Rectal smooth muscle tissue (tissue), 1 donor: ENCODE data around the gene LANCL3.
"Not testable (repeated sequence)": the region's sequence is repeated elsewhere in the genome, so short reads cannot be mapped to it uniquely, and the experiment has no call there.

ENCODE experiments used
- H3K27ac ChIP-seq: one replicate; pipeline ENCODE4 v1.7.0; 2013; ENCODE audit warnings: low read depth, low read length, inconsistent platforms
- H3K27me3 ChIP-seq: one replicate; pipeline ENCODE4 v1.7.0; 2013; ENCODE audit warnings: low read length; ENCODE audit not compliant: control insufficient read depth, insufficient read depth
- H3K36me3 ChIP-seq: one replicate; pipeline ENCODE4 v1.7.0; 2013; ENCODE audit warnings: low read length; ENCODE audit not compliant: control insufficient read depth, insufficient read depth
- H3K4me1 ChIP-seq: one replicate; pipeline ENCODE4 v1.7.0; 2013; ENCODE audit warnings: low read length; ENCODE audit not compliant: control insufficient read depth, insufficient read depth
- H3K4me3 ChIP-seq: one replicate; pipeline ENCODE4 v1.7.0; 2013; ENCODE audit warnings: low read length
- H3K9ac ChIP-seq: one replicate; pipeline ENCODE4 v1.7.0; 2013; ENCODE audit warnings: low read length

LANCL3 gene

GRCh38 chrX:37640142-37640541 is 68.7 kb downstream of the LANCL3 start:
- Histone ChIP-seq H3K9ac (no peak overlapping the region), H3K27me3 (no peaks in the 10 kb centered on the region)

GRCh38 chrX:37641859-37642258 is 70.4 kb downstream of the LANCL3 start:
- Histone ChIP-seq H3K9ac (no peak overlapping the region), H3K36me3 (no peaks in the 10 kb centered on the region), H3K4me3 (no peak overlapping the region), H3K4me1 (no peaks in the 10 kb centered on the region), H3K27me3 (no peaks in the 10 kb centered on the region), H3K27ac (no peak overlapping the region)

More at GRCh38 chrX:37640142-37640541, 68.7 kb downstream of the LANCL3 start:
- H3K4me1 ChIP-seq, result no peaks in the 10 kb centered on the region
- no peak overlapping the region for H3K4me3 ChIP-seq
- H3K27ac ChIP-seq, result no peak overlapping the region
- H3K36me3 ChIP-seq, result no peaks in the 10 kb centered on the region

GRCh38 chrX:37644381-37645305 is 73.2 kb downstream of the LANCL3 start:
- no peaks in the 10 kb centered on the region for H3K27me3 ChIP-seq
- no peak overlapping the region for H3K4me3 ChIP-seq
- H3K36me3 ChIP-seq, result no peaks in the 10 kb centered on the region
- H3K4me1 ChIP-seq, result no peaks in the 10 kb centered on the region
- H3K9ac ChIP-seq, result no peak overlapping the region
- no peak overlapping the region for H3K27ac ChIP-seq

- H3K36me3 ChIP-seq, result no peaks in the 10 kb centered on the region
- no peaks in the 10 kb centered on the region for H3K4me1 ChIP-seq
- no peaks in the 10 kb centered on the region for H3K27me3 ChIP-seq
- H3K9ac ChIP-seq, result no peak overlapping the region
- H3K27ac ChIP-seq, result no peak overlapping the region
- no peak overlapping the region for H3K4me3 ChIP-seq
Observed at GRCh38 chrX:37646254-37646653, 74.8 kb downstream of the LANCL3 start.

GRCh38 chrX:37650879-37651278 is 79.4 kb downstream of the LANCL3 start:
- H3K9ac ChIP-seq, H3K27me3 ChIP-seq, H3K27ac ChIP-seq, H3K4me3 ChIP-seq, H3K4me1 ChIP-seq, H3K36me3 ChIP-seq: not testable (repeated sequence)

- no peak overlapping the region for H3K9ac ChIP-seq
- H3K4me3 ChIP-seq, result no peak overlapping the region
- no peaks in the 10 kb centered on the region for H3K36me3 ChIP-seq
- peaks cover 2% of the 10 kb centered on the region for H3K27me3 ChIP-seq
- H3K27ac ChIP-seq, result no peak overlapping the region
- H3K4me1 ChIP-seq, result no peaks in the 10 kb centered on the region
Observed at GRCh38 chrX:37651921-37652452, 80.5 kb downstream of the LANCL3 start.

- peaks cover 2% of the 10 kb centered on the region for H3K27me3 ChIP-seq
- no peaks in the 10 kb centered on the region for H3K36me3 ChIP-seq
- no peak overlapping the region for H3K4me3 ChIP-seq
- no peak overlapping the region for H3K9ac ChIP-seq
- no peaks in the 10 kb centered on the region for H3K4me1 ChIP-seq
- H3K27ac ChIP-seq, result no peak overlapping the region
Observed at GRCh38 chrX:37652589-37653231, 81.2 kb downstream of the LANCL3 start.

GRCh38 chrX:37653397-37654085 is 82.1 kb downstream of the LANCL3 start:
- no peak overlapping the region for H3K9ac ChIP-seq
- H3K27ac ChIP-seq, result no peak overlapping the region
- no peaks in the 10 kb centered on the region for H3K4me1 ChIP-seq
- H3K36me3 ChIP-seq, result no peaks in the 10 kb centered on the region
- no peak overlapping the region for H3K4me3 ChIP-seq
- peaks cover 2% of the 10 kb centered on the region for H3K27me3 ChIP-seq

- Histone ChIP-seq H3K4me3 (no peak overlapping the region), H3K4me1 (no peaks in the 10 kb centered on the region), H3K27me3 (peaks cover 2% of the 10 kb centered on the region), H3K9ac (no peak overlapping the region), H3K36me3 (no peaks in the 10 kb centered on the region), H3K27ac (no peak overlapping the region)
Observed at GRCh38 chrX:37658343-37659030, 87.0 kb downstream of the LANCL3 start.

GRCh38 chrX:37659047-37659446 is 87.6 kb downstream of the LANCL3 start:
- Histone ChIP-seq H3K9ac (no peak overlapping the region), H3K4me1 (no peaks in the 10 kb centered on the region), H3K27ac (no peak overlapping the region), H3K36me3 (no peaks in the 10 kb centered on the region), H3K27me3 (peaks cover 2% of the 10 kb centered on the region), H3K4me3 (no peak overlapping the region)

- Histone ChIP-seq H3K27ac (no peak overlapping the region), H3K27me3 (no peaks in the 10 kb centered on the region), H3K36me3 (no peaks in the 10 kb centered on the region), H3K4me1 (no peaks in the 10 kb centered on the region), H3K4me3 (no peak overlapping the region), H3K9ac (no peak overlapping the region)
Observed at GRCh38 chrX:37662181-37662580, 90.7 kb downstream of the LANCL3 start.

- H3K9ac ChIP-seq, result no peak overlapping the region
- no peak overlapping the region for H3K27ac ChIP-seq
- no peak overlapping the region for H3K4me3 ChIP-seq
- H3K27me3 ChIP-seq, result no peaks in the 10 kb centered on the region
- H3K4me1 ChIP-seq, result no peaks in the 10 kb centered on the region
- H3K36me3 ChIP-seq, result no peaks in the 10 kb centered on the region
Observed at GRCh38 chrX:37666516-37666915, 95.1 kb downstream of the LANCL3 start.
